Endothelial cell of umbilical vein (primary cell): ENCODE data around the gene PPP1CA. TPM values are rescaled to one million over a fixed set of nuclear protein-coding genes. Genes with fewer than 3 reads are reported as not detected.
A peak's percentile ranks its signal among the peaks of the same experiment; 100 is the strongest.

ENCODE experiments used
- BruUV-seq: library from RNA; stranded (reverse); fragments of 400-500 nt; replicated peaks from 2 replicates; lab custom pipeline; 2021; lab: Mats Ljungman, UMichigan
- CTCF ChIA-PET: fragments of 300-600, 350-600 bp; sonication (Branson Sonifier 250); formaldehyde crosslinking; loops from one replicate; lab custom pipeline; 2021; ENCODE audit warnings: antibody characterized with exemption, inconsistent platforms; lab: Charles Lee
- POLR2A ChIA-PET: fragments of 300-600, 350-600 bp; sonication (Branson Sonifier 250); formaldehyde crosslinking; loops from one replicate; lab custom pipeline; 2021; ENCODE audit warnings: antibody characterized with exemption, inconsistent platforms; lab: Charles Lee
- DNase-seq: peaks from one replicate; pipeline ENCODE4 v3.0.0-alpha.2; 2011; ENCODE audit warnings: low read depth, low spot score
- FAIRE-seq: peaks from 2 replicates; lab custom pipeline; 2011; peaks lifted over from hg19 to GRCh38; lab: Jason Lieb, UNC
- H2AFZ ChIP-seq: 2 replicates; pipeline ENCODE4 v1.6.0; 2012; ENCODE audit warnings: low read depth, low read length, control low read depth, inconsistent platforms
- H3K27ac ChIP-seq: 2 replicates; pipeline ENCODE4 v1.5.1; 2011; ENCODE audit warnings: low read depth, mild to moderate bottlenecking, control low read depth, low read length, moderate library complexity; ENCODE audit not compliant: insufficient read depth
- H3K27me3 ChIP-seq, 2 experiments: 2 replicates each; pipeline versions ENCODE4 v1.6.0 to v1.6.1; 2011; ENCODE audit warnings: low read length in 2 of 2, mixed read lengths in 1 of 2; ENCODE audit not compliant: control insufficient read depth in 2 of 2, insufficient read depth in 2 of 2
- H3K36me3 ChIP-seq, 2 experiments: 2 replicates in 1 of 2; 3 replicates in 1 of 2; pipeline ENCODE4 v1.5.1; 2011; ENCODE audit warnings: low read length in 2 of 2, mild to moderate bottlenecking in 1 of 2, moderate library complexity in 1 of 2; ENCODE audit not compliant: control insufficient read depth in 2 of 2, insufficient read depth in 2 of 2; ENCODE audit errors: extremely low read depth in 1 of 2
- H3K4me1 ChIP-seq: 3 replicates; pipeline ENCODE4 v1.5.1; 2011; ENCODE audit warnings: mild to moderate bottlenecking, low read length; ENCODE audit not compliant: control insufficient read depth, insufficient read depth; ENCODE audit errors: extremely low read depth
- H3K4me2 ChIP-seq: 2 replicates; pipeline ENCODE4 v1.6.1; 2011; ENCODE audit warnings: low read length, control low read depth, mixed read lengths; ENCODE audit not compliant: insufficient read depth
- H3K4me3 ChIP-seq, 3 experiments: fragments of 200-600 bp in 1 of 3; sonication (generic), shearing (Covaris generic) in 1 of 3; replicated peaks in 1 of 3; 2 replicates each; pipeline ENCODE4 v1.5.1; 2011 to 2016; ENCODE audit warnings: control low read depth in 3 of 3, low read length in 3 of 3, mild to moderate bottlenecking in 2 of 3, inconsistent platforms in 1 of 3, low read depth in 1 of 3, moderate library complexity in 1 of 3; ENCODE audit not compliant: insufficient read depth in 1 of 3
- H3K79me2 ChIP-seq: 2 replicates; pipeline ENCODE4 v1.6.0; 2012; ENCODE audit warnings: low read length, inconsistent platforms; ENCODE audit not compliant: control insufficient read depth, insufficient read depth
- H3K9ac ChIP-seq: replicated peaks from 2 replicates; pipeline ENCODE3; 2011; ENCODE audit warnings: low read length, control low read depth; ENCODE audit not compliant: insufficient read depth; ENCODE audit errors: extremely low read depth
- H3K9me1 ChIP-seq: replicated peaks from 3 replicates; pipeline ENCODE4 v1.6.0; 2011; ENCODE audit warnings: mild to moderate bottlenecking, low read length; ENCODE audit not compliant: control insufficient read depth, insufficient read depth; ENCODE audit errors: extremely low read depth
- H3K9me3 ChIP-seq: replicated peaks from 2 replicates; pipeline ENCODE4 v1.5.1; 2012; ENCODE audit warnings: low read length, inconsistent platforms; ENCODE audit not compliant: control insufficient read depth, insufficient read depth
- H4K20me1 ChIP-seq: replicated peaks from 2 replicates; pipeline ENCODE3; 2011; ENCODE audit warnings: mild to moderate bottlenecking, low read length; ENCODE audit not compliant: control insufficient read depth, insufficient read depth; ENCODE audit errors: extremely low read depth
- EZH2 ChIP-seq: IDR thresholded peaks from 2 replicates; pipeline ENCODE4 v1.6.1; 2012; ENCODE audit warnings: borderline replicate concordance, low read depth, mild to moderate bottlenecking, moderate library complexity, low read length, inconsistent platforms; ENCODE audit not compliant: severe bottlenecking
- FOS ChIP-seq: IDR thresholded peaks from 2 replicates; pipeline ENCODE4 v1.6.1; 2011; ENCODE audit warnings: mild to moderate bottlenecking, low read length, moderate library complexity, borderline replicate concordance; ENCODE audit not compliant: insufficient read depth
- GATA2 ChIP-seq: IDR thresholded peaks from 2 replicates; pipeline ENCODE4 v1.7.0; 2011; ENCODE audit warnings: low read depth, mild to moderate bottlenecking, moderate library complexity, mixed read lengths, low read length; ENCODE audit not compliant: insufficient read length, insufficient read depth
- JUN ChIP-seq: IDR thresholded peaks from 2 replicates; pipeline ENCODE4 v1.6.1; 2011; ENCODE audit warnings: borderline replicate concordance, low read depth; ENCODE audit not compliant: insufficient read length, insufficient read depth
- MYC ChIP-seq: IDR thresholded peaks from one replicate; pipeline ENCODE4 v1.6.1; 2011; ENCODE audit warnings: mild to moderate bottlenecking, low read depth, low read length
- POLR2A ChIP-seq: IDR thresholded peaks from 2 replicates; pipeline ENCODE4 v1.6.1; 2012; ENCODE audit warnings: low read depth, mild to moderate bottlenecking, control low read depth, low read length
- POLR2AphosphoS5 ChIP-seq: IDR thresholded peaks from 2 replicates; pipeline ENCODE4 v1.6.1; 2012; ENCODE audit warnings: low read depth, mild to moderate bottlenecking, control low read depth, low read length, moderate library complexity; ENCODE audit not compliant: insufficient read depth
- dilution Hi-C: fragments of 300-500 bp; cut with MboI; formaldehyde crosslinking; loops from one replicate; pipeline ENCODE4 v1.15.0; 2019; ENCODE audit warnings: low sequenced_read_pairs; ENCODE audit not compliant: extremely low pct_ligation_motif_present
- intact Hi-C: fragments of 100-400 bp; cut with micrococcal nuclease; formaldehyde crosslinking; loops from one replicate; pipeline ENCODE4 v1.10.0; 2022
- polyA plus RNA-seq, 4 experiments: library from polyadenylated mRNA; depleted of rRNA in 3 of 4; stranded (reverse) in 3 of 4; unstranded in 1 of 4; fragments of >200 nt; gene quantifications; 2 replicates each; pipeline versions ENCODE4 v1.2.1 to v1.2.3, GENCODE V29; 2011 to 2012; ENCODE audit warnings: missing spikeins in 1 of 4
- total RNA-seq: library from RNA; stranded (reverse); gene quantifications from 2 replicates; pipeline ENCODE4 v1.2.3, GENCODE V29; 2021
- TF ChIP-seq, protein P1 (sequence below): IDR thresholded peaks from 2 replicates; pipeline ENCODE4 v1.6.1; 2011; ENCODE audit not compliant: insufficient read depth, insufficient read length
- TF ChIP-seq, protein P2 (sequence below), 2 donors: IDR thresholded peaks; 1 replicate in 1 of 2; 2 replicates in 1 of 2; pipeline ENCODE4 v1.5.1; 2011; ENCODE audit warnings: low read length in 2 of 2, mild to moderate bottlenecking in 2 of 2, moderate library complexity in 2 of 2, control low read depth in 1 of 2, inconsistent platforms in 1 of 2, low read depth in 1 of 2; ENCODE audit not compliant: insufficient read depth in 1 of 2; ENCODE audit errors: extremely low read depth in 1 of 2

PPP1CA gene
- total and polyA plus RNA-seq, 2 donors (not counting 3 experiments of a cell fraction or from before 2014, with no cell fraction given): 192 to 419 TPM

DNA sequence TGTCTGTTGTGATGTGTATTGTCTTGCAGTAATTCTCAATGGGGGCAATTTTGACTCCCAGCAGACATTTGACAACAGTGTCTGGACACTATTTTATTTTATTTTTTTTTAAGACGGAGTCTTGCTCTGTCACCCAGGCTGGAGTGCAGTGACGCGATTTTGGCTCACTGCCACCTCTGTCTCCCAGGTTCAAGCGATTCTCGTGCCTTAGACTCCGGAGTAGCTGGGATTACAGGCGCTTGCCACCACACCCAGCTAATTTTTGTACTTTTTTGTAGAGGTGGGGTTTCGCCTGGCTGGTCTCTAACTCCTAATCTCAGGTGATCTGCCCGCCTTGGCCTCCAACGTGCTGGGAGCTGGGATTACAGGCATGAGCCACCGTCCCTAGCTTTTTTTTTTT is 28.1 kb upstream of the PPP1CA start:
- POLR2A ChIA-PET: no interaction called here
- H3K79me2 ChIP-seq: peaks cover 10% of the 10 kb centered on the region
- peak; percentile 26 for FAIRE-seq
- no peak overlapping the region for H3K27ac ChIP-seq
- H2AFZ ChIP-seq: no peak overlapping the region
- H3K9ac ChIP-seq: no peak overlapping the region
- H3K27me3 ChIP-seq: no peaks in the 10 kb centered on the region
- BruUV-seq: no TSS peak
- H3K9me1 ChIP-seq: no peaks in the 10 kb centered on the region
- no peak for DNase-seq
- H3K4me2 ChIP-seq: no peak overlapping the region
- peaks cover 0 to 26% of the 10 kb centered on the region in 2 experiments for H3K36me3 ChIP-seq
- dilution Hi-C loops (no loop called here), intact Hi-C loops (loop anchor here (2.0 kb wide), 1 partner anchor 39 kb away; the partner anchor contains the start of gene TMEM134)
- TF ChIP-seq MYC (no peak), FOS (no peak), POLR2AphosphoS5 (no peak), GATA2 (no peak), POLR2A (no peak), EZH2 (no peak), JUN (no peak)
- TF ChIP-seq, protein P1, sequence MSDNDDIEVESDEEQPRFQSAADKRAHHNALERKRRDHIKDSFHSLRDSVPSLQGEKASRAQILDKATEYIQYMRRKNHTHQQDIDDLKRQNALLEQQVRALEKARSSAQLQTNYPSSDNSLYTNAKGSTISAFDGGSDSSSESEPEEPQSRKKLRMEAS: no peak
- TF ChIP-seq, protein P2, sequence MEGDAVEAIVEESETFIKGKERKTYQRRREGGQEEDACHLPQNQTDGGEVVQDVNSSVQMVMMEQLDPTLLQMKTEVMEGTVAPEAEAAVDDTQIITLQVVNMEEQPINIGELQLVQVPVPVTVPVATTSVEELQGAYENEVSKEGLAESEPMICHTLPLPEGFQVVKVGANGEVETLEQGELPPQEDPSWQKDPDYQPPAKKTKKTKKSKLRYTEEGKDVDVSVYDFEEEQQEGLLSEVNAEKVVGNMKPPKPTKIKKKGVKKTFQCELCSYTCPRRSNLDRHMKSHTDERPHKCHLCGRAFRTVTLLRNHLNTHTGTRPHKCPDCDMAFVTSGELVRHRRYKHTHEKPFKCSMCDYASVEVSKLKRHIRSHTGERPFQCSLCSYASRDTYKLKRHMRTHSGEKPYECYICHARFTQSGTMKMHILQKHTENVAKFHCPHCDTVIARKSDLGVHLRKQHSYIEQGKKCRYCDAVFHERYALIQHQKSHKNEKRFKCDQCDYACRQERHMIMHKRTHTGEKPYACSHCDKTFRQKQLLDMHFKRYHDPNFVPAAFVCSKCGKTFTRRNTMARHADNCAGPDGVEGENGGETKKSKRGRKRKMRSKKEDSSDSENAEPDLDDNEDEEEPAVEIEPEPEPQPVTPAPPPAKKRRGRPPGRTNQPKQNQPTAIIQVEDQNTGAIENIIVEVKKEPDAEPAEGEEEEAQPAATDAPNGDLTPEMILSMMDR (IDR thresholded peaks at IDR 0.05; ENCODE audit: extremely low read depth in 1 of 2, insufficient read depth in 1 of 2, low read depth in 1 of 2, low read length in 2 of 2): no peak
- no peaks in the 10 kb centered on the region for H3K9me3 ChIP-seq
- CTCF ChIA-PET: no interaction called here
- no peak overlapping the region for H3K4me3 ChIP-seq
- no peaks in the 10 kb centered on the region for H3K4me1 ChIP-seq
- H4K20me1 ChIP-seq: no peaks in the 10 kb centered on the region
